Measurements from ENCODE around the gene WWOX. TPM values are rescaled to one million over a fixed set of nuclear protein-coding genes. Genes with fewer than 3 reads are reported as not detected.

The WWOX gene
- total RNA-seq, 2 donors from 2014 or later, result 30.0 to 35.4 TPM

- no peaks in the 10 kb centered on the region for H3K27me3 ChIP-seq (ENCODE audit: control insufficient read depth, insufficient read depth, low read length, poor library complexity, severe bottlenecking)
- H3K27ac ChIP-seq (ENCODE audit: low read depth, low read length), result no peak overlapping the region
- no peak overlapping the region for H3K4me3 Mint-ChIP-seq
- H3K36me3 Mint-ChIP-seq (ENCODE audit: low read depth), result no peaks in the 10 kb centered on the region
- no peak overlapping the region for H3K9ac ChIP-seq (ENCODE audit: extremely low read depth, low read length, poor library complexity, severe bottlenecking)
- H3K4me1 ChIP-seq (ENCODE audit: control insufficient read depth, insufficient read depth, low read length), result peaks cover 2% of the 10 kb centered on the region
- H3K4me1 Mint-ChIP-seq, result peaks cover 14% of the 10 kb centered on the region
- no peaks in the 10 kb centered on the region for H3K27me3 Mint-ChIP-seq (ENCODE audit: insufficient read depth)
- H3K4me3 ChIP-seq (ENCODE audit: low read length), result no peak overlapping the region
- H3K9me3 Mint-ChIP-seq, result no peaks in the 10 kb centered on the region
- no peaks in the 10 kb centered on the region for H3K36me3 ChIP-seq (ENCODE audit: control insufficient read depth, insufficient read depth, low read length)
- WGBS, 2 experiments (ENCODE audit: insufficient coverage in 1 of 2, insufficient read length in 1 of 2), result 90 to 92% methylated on average over 4 to 5 of the region's 5 CpGs
- no peaks in the 10 kb centered on the region for H3K9me3 ChIP-seq (ENCODE audit: control insufficient read depth, low read length)
- no peak for DNase-seq
- TF ChIP-seq, protein P1, sequence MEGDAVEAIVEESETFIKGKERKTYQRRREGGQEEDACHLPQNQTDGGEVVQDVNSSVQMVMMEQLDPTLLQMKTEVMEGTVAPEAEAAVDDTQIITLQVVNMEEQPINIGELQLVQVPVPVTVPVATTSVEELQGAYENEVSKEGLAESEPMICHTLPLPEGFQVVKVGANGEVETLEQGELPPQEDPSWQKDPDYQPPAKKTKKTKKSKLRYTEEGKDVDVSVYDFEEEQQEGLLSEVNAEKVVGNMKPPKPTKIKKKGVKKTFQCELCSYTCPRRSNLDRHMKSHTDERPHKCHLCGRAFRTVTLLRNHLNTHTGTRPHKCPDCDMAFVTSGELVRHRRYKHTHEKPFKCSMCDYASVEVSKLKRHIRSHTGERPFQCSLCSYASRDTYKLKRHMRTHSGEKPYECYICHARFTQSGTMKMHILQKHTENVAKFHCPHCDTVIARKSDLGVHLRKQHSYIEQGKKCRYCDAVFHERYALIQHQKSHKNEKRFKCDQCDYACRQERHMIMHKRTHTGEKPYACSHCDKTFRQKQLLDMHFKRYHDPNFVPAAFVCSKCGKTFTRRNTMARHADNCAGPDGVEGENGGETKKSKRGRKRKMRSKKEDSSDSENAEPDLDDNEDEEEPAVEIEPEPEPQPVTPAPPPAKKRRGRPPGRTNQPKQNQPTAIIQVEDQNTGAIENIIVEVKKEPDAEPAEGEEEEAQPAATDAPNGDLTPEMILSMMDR (conservative IDR thresholded peaks at IDR 0.05), result no peak
- H3K27ac Mint-ChIP-seq, result no peak overlapping the region
These were observed 574.4 kb downstream of the WWOX start for GRCh38 chr16:78673884-78674283.

DNA sequence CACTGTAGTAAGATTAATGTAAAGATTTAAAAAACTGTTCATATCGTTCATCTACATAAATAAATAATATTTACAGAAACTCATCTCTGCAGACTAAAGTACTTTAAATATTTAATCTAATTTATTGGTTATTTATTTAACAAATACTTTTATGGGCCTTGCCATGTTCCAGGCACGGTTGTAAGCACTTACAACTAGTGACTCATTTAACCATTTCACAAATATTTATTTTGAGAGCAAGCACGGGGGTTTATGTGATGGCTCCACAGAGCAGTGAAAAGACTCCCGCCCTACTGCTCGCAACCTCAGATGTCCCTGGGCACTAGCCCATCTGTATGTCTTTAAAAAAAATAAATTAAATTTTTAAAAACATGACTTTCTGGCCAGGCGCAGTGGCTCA is 575.9 kb downstream of the WWOX start:
- TF ChIP-seq, protein P1 (conservative IDR thresholded peaks at IDR 0.05), result no peak
- H3K4me3 Mint-ChIP-seq, result no peak overlapping the region
- H3K27me3 Mint-ChIP-seq (ENCODE audit: insufficient read depth), result no peaks in the 10 kb centered on the region

GRCh38 chr16:78675951-78676792 is 576.7 kb downstream of the WWOX start:
- Histone ChIP-seq H3K27me3 (ENCODE audit: control insufficient read depth, insufficient read depth, low read length, poor library complexity, severe bottlenecking) (no peaks in the 10 kb centered on the region), H3K9ac (ENCODE audit: extremely low read depth, low read length, poor library complexity, severe bottlenecking) (no peak overlapping the region), H3K9me3 (ENCODE audit: control insufficient read depth, low read length) (no peaks in the 10 kb centered on the region), H3K27ac (ENCODE audit: low read depth, low read length) (no peak overlapping the region), H3K36me3 (ENCODE audit: control insufficient read depth, insufficient read depth, low read length) (no peaks in the 10 kb centered on the region), H3K4me3 (ENCODE audit: low read length) (no peak overlapping the region), H3K4me1 (ENCODE audit: control insufficient read depth, insufficient read depth, low read length) (no peaks in the 10 kb centered on the region)
- Mint-ChIP-seq H3K27me3 (ENCODE audit: insufficient read depth) (no peaks in the 10 kb centered on the region), H3K9me3 (no peaks in the 10 kb centered on the region), H3K36me3 (ENCODE audit: low read depth) (no peaks in the 10 kb centered on the region), H3K4me3 (no peak overlapping the region), H3K27ac (no peak overlapping the region), H3K4me1 (peaks cover 8% of the 10 kb centered on the region)
- TF ChIP-seq, protein P1 (conservative IDR thresholded peaks at IDR 0.05), result no peak
- WGBS, 2 experiments (ENCODE audit: insufficient coverage in 1 of 2, insufficient read length in 1 of 2), result 95 to 96% methylated on average over 5 to 9 of the region's 9 CpGs
- DNase-seq, result peak; percentile 4

More for the DNA sequence above, 575.9 kb downstream of the WWOX start:
- no peaks in the 10 kb centered on the region for H3K27me3 ChIP-seq (ENCODE audit: control insufficient read depth, insufficient read depth, low read length, poor library complexity, severe bottlenecking)
- no peaks in the 10 kb centered on the region for H3K4me1 ChIP-seq (ENCODE audit: control insufficient read depth, insufficient read depth, low read length)
- 95 to 96% methylated on average over 3 to 5 of the region's 6 CpGs for WGBS, 2 experiments (ENCODE audit: insufficient coverage in 1 of 2, insufficient read length in 1 of 2)
- Mint-ChIP-seq H3K9me3 (no peaks in the 10 kb centered on the region), H3K36me3 (ENCODE audit: low read depth) (no peaks in the 10 kb centered on the region), H3K4me1 (peaks cover 8% of the 10 kb centered on the region), H3K27ac (no peak overlapping the region)
- H3K4me3 ChIP-seq (ENCODE audit: low read length), result no peak overlapping the region
- no peaks in the 10 kb centered on the region for H3K9me3 ChIP-seq (ENCODE audit: control insufficient read depth, low read length)
- H3K27ac ChIP-seq (ENCODE audit: low read depth, low read length), result no peak overlapping the region
- H3K9ac ChIP-seq (ENCODE audit: extremely low read depth, low read length, poor library complexity, severe bottlenecking), result no peak overlapping the region
- H3K36me3 ChIP-seq (ENCODE audit: control insufficient read depth, insufficient read depth, low read length), result no peaks in the 10 kb centered on the region
- DNase-seq, result peak; percentile 5

All from endodermal cell (in vitro differentiated cells).